ENCODE results near the gene ELK3.

ELK3 gene

GRCh38 chr12:96212456-96213375, 18.5 kb downstream of the ELK3 start:
- no peak for DNase-seq

GRCh38 chr12:96213869-96214268, 19.7 kb downstream of the ELK3 start:
- DNase-seq = no peak

DNA sequence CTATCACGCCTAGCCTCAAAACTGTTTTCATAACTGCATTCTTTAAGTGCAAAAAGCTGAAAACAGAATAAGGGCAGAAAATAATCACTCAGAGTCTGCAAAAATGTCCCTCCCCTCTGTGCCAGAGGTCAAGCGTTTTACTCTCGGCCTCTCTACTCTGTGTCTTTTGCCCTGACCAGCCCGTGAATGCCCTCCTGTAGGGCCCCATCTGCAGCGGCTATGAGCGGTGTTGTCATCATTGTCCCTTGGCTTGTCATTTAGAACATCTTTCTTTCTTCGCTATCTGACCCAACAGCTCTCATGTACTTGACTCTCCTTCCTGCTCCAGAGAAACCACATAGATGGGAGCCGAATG, 21.7 kb downstream of the ELK3 start:
- DNase-seq = no peak

- no peak for DNase-seq
These were observed 25.0 kb downstream of the ELK3 start for GRCh38 chr12:96218989-96219678.

DNA sequence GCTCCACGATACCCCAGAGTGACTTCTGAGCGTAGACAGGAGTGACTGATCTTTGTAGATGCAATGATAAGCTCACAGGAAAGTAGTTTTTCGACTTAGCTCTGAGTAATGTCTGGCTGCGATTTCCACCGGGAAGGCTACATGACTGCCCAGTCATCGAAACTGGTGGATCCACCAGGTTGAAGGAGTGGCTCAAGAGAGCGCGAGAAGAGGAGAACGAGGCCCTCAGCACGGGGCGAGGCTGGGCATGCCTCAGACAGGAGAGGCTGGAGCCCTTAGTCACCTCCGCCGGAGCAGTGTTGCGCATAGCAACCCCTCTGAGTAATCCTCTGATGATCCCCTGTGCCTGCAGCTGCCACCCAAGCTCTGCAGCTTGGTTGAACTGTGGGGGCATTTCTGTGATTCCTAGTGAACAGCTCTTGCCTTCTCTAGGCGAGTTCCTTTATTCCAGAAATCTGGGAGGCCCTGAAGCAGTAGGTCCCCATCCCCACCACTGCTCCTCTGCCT, 25.6 kb downstream of the ELK3 start:
- DNase-seq = peak in 1 of 2 experiments; percentile 37

GRCh38 chr12:96220902-96221301, 26.7 kb downstream of the ELK3 start:
- peak; percentile 30 to 89 for DNase-seq

DNA sequence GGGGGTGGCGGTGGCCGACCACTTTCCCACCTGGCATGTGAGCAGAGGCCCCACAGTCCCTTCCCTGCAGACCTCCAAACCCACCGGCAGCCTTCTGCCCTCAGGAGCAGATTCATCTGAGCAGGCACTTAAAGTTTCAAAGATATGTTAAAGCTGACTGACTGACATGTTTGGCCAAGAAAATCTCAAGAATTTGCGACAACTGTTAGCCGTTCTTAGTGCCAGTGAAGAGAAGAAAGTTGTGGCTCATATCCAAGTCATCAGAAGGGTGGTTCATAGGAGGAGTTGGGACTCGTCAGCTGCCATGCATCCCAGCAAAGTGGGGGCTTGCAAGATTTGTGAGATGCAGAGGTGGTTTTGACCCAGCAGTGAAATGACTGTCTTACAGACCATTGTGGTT, 27.2 kb downstream of the ELK3 start:
- DNase-seq = peak in 1 of 2 experiments; percentile 67

DNA sequence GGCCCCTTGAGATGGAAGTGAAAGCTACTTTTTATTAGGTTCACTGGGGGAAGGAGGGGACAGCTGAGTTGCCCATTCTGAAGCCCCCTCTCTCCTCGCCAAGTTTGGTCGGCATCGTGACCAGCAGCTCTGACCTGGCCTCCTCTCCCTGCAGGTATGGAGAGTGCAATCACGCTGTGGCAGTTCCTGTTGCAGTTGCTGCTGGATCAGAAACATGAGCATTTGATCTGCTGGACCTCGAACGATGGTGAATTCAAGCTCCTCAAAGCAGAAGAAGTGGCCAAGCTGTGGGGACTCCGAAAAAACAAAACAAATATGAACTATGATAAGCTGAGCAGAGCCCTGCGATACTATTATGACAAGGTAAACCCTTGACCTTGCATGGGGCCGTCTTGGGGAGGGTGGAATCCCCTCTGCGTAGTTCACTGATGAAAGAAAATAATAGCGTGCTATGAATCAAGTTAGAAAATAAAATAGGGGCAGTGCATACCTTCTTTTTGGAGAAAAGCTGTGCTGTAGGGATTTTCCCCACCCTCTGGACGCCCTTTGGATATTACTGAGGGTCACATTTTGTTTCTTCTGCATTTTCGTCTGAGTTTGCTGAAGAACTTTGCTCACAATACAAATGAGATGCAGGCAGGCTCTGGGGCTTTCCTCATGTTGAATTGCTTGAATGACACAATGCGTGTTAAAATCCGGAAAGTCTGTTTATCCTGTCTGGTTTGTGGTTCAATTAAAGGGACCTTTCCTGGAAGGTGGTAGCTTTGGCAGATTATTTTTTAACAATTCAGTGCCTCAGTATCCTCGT, 29.4 kb downstream of the ELK3 start:
- no peak for DNase-seq

DNA sequence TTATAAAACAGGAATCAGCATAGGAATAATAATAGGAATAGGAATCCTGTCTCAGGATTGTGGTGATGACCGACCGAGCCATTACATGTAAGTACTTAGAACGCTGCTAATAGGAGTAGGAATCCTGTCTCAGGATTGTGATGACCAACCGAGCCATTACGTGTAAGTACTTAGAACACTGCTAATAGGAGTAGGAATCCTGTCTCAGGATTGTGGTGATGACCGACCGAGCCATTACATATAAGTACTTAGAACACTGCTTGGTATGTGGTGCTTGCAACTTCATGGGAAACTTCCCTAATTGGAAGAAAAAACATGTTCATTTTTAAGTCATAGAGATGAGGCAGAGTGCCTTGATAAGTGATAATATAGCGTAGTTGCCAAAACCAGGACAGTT, 30.0 kb downstream of the ELK3 start:
- DNase-seq = no peak

DNA sequence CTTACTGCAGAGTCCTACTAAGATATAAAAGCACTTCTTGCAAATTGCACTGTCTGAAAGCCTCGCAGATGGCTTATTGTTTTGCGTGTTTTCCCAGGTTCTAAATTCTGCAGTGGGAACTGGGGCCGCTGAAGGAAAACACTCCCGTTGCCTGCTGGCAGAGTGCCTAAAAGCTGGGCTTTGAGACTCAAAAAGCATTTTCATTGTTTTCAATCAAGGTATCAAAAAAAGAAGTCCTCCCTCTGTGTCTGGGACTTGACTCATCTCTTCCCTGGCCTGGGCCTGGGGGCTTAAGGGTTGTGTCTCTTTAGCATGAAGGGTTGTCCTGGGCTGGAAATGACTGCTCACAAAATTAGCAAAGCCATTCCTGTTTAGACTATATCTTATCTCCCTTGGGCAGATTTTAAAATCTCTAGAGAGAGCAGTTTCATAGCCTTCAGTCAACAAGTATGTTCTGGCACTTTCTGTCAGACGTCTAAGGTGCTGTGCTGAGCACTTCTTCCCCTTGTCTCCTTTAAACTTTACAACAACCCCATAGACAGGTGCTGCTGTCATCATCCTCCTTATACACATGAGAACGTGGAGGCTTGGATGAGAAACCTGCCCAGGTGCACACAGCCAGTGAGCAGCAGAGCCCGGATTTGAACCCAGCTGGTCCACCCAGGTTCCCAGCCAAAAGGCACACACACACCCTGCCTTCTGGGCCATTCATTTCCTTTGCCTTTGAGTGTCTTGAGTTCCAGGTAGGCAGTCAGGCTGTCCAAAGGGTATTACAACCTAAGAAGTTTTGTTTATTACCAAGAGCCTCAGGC, 31.1 kb downstream of the ELK3 start:
- DNase-seq = peak; percentile 48 to 74

DNA sequence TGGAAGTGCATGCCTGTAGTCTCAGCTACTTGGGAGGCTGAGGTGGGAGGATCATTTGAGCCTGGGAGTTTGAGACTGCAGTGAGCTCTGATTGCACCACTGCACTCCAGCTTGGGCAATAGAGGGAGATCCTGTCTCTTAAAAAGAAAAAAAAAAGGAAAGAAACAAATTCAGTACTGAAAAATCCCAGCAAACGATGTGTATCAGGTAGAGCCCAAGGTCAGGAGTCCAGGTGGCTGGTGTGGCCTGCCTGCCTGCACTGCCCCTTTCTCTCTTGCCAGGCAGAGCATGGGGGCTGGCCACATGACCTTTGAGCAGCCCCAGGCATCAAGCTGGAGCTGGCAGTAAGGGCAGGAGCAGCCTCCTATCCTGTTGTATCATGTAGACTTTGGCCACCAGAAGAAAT, 31.8 kb downstream of the ELK3 start:
- DNase-seq = no peak

DNA sequence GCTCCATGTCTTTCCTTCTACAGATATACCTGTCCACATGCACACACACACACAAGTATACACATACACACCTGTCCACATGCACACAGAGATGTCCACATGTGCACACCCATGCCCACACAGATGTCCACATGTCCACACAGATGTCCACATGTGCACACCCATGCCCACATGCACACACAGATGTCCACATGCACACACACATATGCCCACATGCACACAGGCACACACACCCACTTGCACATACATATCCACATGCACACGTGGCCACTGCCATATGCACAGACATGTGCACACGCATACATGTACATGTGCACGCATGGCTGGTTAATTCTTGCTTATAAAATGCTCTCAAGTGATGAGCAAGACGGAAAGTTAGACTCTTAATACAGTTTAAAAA, 32.2 kb downstream of the ELK3 start:
- DNase-seq = no peak

DNA sequence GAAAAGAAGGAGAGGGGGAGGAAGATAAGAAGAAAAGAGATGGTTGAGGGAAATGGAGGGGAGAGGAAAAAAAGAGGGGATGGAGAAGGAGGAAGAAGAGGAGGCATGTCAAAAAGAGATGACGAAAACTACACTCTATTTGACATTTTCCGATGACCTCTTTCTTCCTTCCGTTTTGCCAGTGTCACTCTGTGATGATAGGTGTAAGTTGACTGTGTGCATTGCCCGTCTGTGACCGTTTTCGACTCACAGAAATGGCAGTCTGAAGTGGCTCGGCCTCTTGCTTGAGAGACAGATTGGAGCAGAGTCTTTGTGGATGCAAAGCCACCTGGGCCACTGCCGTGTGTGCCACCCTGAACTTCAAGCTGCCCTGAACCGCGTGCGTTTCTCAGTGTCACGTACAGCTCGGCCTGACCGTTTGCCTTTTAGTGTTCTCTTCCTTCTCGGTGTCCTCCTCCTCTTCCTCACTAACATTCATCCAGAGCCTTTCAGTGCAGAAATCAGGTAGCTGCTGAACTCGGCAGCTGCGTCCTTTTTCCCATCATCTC, 32.7 kb downstream of the ELK3 start:
- DNase-seq = no peak

DNA sequence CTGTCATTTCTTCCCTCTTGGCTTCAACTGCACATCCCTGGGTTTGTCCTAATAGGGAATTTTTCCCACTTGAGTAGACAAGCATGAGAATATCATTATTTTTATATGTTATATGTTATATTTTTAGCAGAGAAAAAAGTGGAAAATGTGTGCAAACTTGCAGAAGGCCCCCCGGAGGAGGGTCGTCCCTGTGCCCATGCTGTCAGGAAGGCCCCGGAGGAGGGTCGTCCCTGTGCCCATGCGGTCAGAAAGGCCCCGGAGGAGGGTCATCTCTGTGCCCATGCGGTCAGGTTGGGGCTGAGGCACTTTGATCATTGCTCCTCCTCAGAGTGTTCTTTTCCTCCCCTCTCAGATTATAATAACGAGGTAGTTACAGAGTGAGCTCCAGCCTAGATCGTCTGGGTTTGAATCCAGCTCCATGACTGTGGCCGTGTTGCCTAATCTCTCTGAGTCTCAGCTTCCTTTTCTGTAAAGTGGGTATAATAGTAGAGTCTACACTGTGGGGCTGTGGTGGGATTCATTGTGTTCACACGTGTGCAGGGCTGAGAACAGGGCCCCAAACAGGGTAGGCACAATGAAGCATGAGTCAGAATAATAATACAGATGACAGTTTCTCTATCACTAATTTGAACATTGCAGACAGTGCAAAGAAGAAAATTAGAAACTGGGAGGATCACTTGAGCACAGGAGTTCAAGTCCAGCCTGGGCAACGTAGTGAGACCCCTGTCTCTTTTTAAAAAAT, 33.4 kb downstream of the ELK3 start:
- DNase-seq = no peak

DNA sequence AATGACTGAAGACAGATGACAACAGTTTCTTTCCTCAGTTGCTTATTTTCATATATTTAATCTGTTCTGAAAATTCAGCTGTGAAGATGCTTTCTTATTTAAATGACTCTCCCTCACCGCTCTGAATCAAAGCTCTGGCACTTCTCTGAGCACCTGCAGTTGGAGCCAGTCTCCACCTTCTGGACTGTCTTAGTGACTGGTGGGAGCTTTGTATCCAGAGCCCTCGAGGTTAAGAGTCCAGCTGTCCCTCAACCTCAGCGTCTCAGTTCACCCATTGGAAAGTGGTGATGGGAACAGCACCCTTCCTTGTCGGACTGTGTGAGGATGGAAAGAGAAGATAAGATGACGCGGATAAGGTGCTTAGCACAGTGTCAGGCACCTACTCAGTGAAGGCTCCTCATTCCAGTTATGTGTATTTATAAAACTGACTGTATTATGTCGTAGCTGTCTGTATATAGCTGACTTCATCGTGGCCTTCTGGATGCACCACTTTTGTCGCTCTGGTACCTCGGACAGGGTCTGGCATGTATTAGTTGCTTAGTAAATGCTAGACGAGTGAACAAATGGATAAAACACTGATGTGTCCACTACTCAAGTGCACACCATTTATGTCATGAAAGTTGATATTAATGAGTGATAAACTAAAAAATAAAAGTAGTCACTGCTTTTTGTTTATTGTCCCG, 34.5 kb downstream of the ELK3 start:
- DNase-seq = peak in 1 of 2 experiments; percentile 10

GRCh38 chr12:96230646-96231045, 36.5 kb downstream of the ELK3 start:
- DNase-seq = no peak

DNA sequence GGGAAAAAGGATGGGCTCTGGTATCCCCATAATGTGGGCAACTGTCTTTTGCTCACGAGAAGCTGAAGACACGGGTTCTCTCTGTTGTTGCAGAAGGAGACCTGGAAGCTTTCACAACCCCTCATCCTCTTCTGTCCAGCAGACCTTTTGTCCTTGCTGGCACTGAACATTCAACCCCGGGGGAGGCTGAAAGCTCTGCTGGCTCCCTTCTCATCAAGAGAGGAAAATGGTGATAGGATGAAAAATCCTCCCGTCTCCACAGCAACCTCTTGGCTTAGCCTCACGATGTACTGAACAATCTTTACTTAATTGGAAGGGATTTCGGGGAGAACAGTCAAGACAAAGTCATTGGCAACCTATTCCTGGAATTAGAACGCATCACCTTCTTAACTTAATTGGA, 39.0 kb downstream of the ELK3 start:
- peak in 1 of 2 experiments; percentile 43 for DNase-seq

- DNase-seq = peak; percentile 93 to 96
These were observed 39.8 kb downstream of the ELK3 start for GRCh38 chr12:96233939-96234461.

GRCh38 chr12:96234591-96235483, 40.7 kb downstream of the ELK3 start:
- DNase-seq = peak in 1 of 2 experiments; percentile 63

Data from NCI-H446 (cell line).